GM18873 (cell line): Measurements from ENCODE around the gene AKAP13.

Source experiments
- ATAC-seq: cut with Tn5 transposase; IDR thresholded peaks from one replicate; pipeline ENCODE4 v1.9.1; 2021; ENCODE audit warnings: mild to moderate bottlenecking, moderate library complexity, moderate number of reproducible peaks; ENCODE audit not compliant: unreplicated experiment, low FRiP score

The AKAP13 gene

DNA sequence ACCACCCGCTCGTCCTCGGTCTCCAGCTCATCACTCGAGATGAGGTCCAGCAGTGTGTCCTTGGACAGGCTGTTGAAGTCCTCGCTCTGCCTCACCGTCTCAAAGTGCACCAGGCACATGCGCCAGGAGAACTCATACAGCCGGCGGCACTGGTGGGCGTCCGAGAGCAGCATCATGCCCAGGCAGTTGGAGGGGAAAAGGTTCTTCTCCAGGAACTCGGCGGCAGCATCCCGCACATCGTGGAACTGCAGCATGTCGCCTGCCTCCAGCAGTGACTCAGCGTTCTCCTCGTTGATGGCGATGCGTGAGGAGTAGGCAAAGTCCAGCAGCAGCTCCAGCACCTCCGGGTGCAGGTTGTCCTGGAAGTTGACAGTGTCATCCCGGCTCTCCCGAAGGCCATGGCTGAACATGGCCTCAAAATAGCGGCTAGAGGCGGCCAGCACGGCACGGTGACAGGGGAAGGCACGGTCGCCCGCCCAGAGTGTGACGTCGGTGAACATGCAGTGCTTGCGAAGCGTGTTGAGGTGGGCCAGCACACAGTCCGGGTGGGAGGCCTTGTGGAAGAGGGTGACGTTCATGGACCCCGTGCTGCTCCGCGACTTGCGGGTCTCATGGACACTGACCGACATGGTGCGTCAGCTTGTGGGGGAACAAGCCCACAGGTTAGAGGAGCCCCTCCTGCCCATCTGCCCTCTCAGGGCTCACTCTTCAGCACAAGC is 388.9 kb downstream of the AKAP13 start:
- no peak for ATAC-seq

DNA sequence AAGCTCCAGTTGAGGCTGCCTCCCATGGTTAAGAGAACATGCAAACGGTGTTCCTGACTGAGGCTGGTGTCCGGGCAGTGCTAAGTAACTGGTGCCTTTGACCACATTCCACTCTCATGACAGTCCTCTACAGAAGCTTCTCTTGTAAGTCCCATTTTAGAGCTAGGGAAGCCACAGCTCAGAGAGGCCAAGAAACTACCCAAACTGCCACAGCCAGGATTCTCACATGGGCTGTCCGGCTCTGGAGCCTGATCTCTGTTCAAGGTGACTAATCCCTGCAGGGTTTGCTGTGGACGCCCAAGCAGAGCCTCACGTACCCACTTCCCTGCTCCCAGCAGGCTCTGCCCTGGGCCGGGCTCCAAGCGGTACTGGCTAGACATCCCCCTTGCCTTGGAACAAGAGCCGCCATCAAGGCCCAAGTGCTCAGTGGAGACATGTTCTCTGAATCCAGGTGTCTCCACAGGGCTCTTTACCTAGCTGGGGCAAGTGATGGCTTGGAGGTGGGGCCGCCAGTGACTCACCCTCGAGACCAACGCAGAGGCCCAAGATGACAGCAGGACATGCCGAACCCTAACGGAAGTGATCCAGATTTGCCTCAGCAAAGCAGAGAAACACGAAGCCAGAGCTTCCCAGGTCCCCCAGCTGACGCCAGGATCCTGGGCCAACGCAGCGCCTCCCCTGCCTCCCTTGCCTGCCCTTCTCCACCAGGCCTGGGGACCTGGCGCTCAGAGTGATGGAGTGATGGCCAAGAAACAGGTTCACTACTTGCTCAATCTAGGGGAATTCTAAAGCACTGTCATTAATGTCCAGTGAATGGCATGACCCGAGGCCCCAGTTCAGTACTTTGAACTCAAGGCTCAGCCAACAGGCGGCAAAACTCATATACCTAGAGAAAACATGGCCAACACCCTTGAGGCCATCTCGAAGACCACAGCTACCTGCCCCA is 390.0 kb downstream of the AKAP13 start:
- no peak for ATAC-seq

DNA sequence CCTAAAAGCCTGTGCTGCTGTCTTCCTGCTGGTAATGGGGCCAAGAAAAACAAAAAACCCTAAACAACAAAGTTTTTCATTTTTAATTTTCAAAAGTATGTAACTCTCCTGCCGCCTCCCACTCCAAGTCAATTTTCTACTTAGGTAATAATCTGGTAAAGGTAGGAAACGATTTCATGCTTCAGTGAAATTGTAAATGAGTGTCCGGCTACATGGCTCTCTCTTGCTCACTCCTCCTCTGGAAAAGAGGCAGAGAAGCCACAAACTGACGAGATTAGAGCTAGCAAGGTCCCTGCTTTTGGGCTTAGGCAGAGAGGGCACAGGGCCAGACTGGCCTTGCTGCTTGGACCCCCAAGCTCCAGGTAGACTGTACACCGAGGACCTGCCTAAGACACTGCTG is 390.9 kb downstream of the AKAP13 start:
- no peak for ATAC-seq

DNA sequence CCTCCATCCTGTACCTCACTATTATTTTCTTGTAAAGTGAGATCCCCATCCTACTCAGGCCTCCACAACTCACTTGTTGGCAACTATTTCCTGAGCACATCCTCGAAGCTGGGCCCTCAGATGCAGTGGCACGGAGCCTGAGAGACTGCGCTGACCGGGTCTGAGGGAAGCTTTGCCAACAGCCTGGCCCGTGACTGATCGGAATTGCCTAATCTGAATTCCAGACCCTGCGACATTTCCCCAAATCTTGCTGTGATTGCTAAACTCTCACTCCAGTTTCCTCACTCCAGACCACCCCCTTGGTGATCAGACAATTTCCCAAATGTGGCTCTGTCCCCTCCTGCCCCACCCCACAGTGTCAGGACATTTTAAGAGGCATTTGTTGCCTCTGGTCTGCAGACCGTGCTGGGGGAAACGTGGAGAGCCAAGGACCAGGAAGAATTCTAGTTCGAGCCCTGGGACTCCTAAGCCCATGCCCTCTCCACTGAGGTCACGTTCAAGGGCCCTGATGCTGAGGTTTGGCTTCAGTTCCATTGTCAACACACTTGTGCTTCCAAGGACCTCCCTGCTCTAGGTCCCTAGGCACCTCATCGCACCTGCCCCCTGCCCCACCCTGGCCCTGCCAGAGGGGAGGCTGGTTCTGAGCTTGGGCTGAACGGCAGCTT is 391.5 kb downstream of the AKAP13 start:
- no peak for ATAC-seq

DNA sequence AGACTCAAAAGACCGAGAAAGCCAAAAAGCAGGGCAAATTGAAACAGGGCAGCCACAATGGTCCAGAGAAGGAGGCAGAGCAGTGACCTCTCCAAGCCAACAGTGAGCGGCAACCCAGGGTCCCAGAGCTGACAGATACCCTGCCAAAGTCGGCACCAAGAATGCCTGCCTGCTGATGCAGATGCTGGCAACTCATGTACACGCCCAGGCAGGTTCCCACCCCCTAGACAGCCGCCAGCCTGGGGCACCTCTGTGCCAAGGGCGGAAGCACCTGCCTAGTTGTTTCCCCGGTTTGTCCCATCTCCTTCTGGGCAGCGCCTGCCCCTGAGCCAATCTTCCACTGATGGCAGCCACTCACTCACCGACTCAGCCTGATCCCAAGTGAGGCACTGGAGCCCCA is 392.3 kb downstream of the AKAP13 start:
- no peak for ATAC-seq

DNA sequence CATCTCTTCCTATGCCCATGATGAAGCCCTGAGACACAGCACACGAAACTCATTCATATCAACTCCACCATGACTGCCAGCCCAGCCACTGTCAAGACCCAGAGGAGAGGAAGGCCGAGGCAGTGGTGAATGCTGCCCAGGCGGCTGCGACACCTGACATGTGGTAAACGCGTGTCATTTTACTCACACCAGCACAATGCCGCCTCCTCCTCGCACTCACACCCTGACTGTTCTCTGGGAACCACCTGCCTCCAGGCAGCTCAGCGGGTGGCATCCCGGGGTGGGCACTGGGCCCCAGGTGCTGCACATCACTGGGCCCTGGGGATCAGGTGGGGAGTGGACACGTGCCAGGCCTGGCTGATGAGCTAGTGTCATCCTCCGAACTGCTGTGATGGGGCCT is 392.8 kb downstream of the AKAP13 start:
- ATAC-seq = no peak

DNA sequence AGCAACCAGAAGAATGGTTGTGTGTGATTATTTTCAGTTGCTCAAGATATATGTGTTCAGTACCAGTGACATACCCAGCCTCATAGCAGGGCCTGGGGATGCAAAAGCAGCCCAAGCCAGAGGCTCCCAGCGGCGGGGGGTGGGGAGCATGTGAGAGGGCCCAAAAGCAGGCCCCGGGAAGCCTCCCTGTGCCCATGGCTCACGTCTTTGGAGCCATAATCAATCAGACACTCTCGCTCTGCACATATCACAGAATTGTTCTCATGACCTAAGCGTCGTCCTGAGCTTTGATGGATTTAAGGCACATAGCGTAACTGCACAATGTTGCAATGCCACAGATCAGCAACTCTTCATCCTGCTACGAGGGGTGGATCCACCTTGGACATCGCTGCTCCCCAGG is 393.6 kb downstream of the AKAP13 start:
- ATAC-seq = no peak

DNA sequence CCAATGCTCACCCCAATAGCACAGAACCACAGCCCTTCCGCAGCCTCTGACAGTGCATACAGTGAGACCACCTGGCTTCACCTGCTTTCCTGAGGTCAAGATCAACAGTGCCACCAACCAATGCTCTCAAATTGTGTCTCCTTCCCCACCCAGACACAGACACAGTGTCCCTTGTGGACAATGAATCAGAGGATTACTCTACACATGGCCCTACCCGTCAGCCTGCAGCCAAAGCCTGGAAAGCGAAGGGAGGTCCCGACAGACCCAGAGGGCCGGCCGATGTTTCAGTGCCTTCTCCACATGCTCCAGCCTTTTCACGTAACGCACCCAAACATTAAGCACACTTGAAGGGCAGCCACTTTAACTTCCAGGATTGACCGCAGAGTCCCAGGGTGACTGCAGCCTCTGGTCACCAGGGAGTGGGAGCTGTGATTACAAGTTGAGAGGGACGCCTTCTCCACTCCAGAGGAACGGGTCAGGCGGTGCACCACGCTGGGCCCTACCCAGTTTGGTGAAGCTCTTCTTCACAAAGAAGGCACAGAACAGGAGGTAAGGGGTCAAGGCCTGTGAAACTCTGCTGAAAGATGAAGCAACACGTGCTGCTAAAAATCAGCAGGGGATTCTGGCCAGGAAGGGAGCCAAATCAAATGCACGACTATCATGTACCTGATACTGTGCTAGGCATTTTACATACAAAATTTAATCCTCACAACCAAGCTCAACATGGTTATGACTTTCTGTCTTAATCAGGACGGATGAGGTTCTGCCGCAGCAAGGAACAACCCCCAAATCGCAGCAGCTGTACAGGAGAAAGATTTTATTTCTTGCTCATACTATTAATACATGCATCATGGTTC is 397.1 kb downstream of the AKAP13 start:
- no peak for ATAC-seq

DNA sequence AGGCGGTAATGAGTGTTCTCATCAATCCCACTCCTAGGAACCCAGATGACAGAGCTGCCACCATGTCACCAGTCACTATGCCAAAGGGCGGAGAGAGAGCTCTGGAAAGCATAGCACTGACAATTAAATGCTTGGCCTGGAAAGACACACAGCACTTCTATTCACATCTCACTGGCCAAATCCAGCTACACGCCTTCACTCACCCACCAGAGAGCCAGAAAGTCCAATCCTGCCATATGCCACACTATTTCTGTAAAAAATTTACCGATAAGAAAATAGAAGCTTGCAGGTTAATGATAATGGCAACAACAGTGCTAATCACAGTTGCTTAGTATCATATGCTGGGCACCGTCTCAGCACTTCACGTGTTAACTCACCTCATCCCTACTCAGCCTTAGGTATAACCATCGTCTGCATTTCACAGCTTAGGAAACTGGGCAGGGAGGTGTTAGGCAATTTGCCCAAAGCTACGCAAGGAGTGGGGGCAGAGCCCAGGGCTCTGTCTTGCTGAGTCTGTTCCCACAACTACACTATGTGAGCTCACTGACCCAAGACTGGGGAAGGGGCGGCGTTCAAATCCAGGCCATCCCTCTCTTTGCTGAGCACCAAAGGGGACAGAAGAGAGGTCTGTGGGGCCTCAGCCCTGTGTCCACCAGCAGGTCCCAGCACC is 397.8 kb downstream of the AKAP13 start:
- no peak for ATAC-seq

DNA sequence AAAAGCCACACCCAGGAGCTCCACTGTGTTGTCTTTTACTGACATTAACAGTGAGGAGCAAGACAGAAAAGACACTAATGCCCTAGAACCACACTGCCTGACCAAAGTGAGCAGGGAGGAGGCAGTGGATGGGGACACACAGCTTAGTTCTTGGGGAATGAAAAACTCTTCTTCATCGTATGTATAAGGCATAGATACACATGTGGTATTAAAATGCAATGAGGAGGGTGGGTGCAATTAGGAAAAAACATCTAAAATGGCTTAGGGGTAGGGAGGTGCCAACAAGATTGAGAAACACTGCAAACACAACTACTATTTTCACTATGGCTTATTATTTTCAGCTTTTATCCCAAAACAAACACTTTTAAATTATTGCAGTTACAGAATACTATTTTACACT is 398.8 kb downstream of the AKAP13 start:
- no peak for ATAC-seq

DNA sequence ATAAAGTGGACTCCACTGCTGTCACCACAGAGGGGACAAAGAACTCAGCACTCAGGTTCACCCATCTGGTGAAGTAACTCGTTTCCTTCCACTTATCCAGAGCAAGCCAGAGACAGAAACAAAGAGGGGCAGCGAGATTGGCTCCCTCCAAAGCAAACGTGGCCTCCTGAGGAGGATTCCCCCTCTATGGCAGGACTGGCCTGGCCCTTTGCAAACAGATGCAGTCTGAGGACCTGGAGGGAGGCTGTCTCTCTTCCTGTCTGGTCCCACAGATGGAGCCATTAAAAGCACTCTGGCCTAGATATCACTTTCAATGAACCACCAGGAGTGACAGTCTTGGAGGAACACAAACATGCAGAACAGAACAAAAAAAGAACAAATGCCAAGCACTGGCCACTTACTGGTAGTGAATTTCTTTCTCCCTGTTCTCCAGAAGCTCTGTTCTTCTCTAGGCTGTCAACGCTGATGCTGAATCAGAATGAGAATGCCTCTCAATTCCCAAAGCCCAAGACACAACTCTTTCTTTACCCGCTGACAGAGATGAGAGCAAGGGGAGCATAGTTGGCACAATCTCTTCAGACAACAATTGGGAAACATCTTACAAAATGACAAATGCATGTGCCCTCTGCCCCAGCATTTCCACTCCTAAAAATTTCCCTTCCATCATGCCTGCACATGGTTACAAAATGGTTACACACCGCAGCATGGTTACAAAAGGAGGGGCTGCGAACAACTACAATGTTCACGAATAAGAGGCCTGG is 400.0 kb downstream of the AKAP13 start:
- ATAC-seq = no peak

DNA sequence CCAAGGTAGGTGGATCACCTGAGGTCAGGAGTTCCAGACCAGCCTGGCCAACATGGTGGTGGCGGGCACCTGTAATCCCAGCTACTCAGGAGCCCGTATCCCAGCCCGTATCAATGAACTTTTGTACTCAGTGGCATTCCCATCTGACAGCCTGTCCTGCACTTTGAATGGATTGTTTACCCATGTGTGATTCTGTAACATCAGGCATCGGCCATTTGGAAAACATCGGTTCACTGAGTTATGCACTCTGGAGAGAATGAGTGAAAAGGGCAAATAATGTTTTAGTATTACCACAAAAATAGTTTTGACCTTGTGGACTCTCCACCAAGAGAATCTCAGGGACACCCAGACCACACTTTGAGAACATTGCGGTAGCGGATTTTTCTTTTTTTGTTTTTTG is 400.7 kb downstream of the AKAP13 start:
- no peak for ATAC-seq

DNA sequence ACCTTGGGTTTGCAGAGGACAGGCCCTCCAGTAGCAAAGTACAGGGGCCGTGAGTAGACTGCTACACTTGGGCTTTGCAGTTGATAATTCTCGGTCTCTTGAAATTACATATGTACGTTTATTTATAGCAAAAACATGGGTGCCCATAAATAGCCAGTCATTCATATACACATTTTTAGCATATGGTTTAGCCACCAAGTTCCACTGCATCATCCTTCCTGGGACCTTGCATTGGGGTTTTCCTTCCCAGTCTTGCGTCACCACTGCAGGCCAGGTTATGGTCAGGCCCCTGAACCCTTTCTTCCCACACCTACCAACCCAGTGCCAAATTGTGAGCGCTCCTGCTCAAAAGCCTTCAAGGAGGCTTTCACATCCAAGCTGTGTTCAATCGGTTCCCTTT is 401.7 kb downstream of the AKAP13 start:
- ATAC-seq = no peak

DNA sequence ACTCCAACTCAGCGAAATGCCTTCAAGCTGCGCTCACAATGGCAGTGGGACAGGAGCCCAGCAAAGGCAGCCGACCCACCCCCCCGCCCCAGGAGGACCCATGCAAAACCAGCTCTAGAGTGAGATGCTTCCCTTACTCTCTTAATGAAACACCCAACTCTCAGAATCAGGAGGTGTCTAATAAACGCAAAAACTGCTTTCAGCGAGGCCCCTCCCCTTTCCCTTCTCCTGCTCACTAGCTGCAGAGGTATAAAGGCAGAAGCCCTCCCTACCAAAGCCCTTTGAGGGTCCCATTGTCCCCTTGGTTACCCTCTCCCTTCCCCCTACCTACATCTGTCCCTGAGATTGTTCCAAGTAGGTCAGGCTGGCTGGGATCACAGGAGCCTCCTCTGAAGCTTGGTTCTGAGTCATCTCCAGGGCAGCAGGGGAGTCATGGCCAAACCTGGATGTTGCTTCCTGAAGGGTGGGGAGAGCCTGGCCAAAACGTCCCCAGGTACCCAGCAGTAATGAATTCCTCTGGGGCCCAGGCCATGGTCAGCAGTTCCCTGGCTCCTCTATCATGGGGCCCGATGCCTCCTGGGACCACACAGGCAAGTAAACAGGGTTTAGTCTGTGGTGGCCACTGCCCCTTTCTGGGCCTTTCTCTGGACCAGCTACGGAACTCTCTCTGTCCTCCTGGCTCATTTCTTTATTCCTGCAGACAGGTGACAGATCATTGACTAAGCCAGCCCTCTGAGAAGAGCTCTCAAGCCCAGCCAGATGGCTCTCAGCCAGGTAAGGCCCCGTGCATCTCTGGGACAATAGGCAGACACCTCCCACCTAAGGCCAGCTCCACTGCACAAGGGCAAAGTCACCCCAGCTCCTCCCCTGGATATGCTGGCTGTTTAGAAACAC is 405.7 kb downstream of the AKAP13 start:
- no peak for ATAC-seq

DNA sequence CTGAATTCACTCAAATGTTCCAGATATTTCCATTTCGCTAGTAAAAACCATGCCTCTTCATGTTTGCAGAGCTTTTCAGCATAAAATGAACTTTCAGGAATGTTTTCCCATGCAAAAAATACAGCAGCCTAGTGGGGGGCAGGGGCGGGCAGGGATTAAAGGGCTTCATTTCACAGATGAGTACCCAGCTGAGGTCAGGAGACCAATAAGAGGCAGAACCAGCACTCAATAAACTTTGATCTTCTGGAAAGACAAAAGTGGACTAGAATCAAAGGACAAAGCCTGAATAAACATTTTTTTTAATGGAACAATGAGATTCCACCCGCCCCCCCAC is 406.3 kb downstream of the AKAP13 start:
- ATAC-seq = no peak

DNA sequence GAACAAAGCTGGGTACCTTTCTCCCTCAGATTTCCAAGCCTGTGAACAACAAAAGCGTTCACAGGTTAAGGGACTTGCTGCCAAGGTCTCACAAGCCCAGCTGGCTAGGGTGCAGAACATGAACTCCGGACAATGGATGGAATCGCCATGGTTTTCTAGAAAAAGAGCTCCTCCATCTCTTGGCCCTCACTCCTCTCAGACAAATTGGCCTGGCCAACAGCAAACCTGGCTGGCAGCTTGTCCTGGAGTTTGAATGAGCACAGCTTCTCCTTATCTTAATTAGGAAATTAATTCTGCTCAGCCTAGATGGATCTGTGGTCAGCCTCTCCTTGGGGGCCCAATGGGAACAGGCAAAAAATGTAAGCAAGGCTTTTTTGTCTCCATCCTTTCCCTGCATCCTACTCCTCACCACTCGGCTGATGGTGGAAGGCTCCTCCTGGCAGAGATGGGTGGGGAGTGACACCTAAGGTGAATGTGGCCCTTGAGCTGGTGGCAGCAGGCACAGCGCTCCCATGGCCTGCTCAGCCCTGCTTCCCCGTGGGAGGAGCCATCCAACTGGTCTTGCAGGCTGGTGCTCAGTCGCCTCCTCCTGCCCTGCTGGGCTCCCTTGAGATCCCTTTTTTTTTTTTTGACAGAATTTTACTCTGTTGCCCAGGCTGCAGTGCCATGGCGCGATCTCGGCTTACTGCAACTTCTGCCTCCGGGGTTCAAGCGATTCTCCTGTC is 408.5 kb downstream of the AKAP13 start:
- ATAC-seq = no peak

DNA sequence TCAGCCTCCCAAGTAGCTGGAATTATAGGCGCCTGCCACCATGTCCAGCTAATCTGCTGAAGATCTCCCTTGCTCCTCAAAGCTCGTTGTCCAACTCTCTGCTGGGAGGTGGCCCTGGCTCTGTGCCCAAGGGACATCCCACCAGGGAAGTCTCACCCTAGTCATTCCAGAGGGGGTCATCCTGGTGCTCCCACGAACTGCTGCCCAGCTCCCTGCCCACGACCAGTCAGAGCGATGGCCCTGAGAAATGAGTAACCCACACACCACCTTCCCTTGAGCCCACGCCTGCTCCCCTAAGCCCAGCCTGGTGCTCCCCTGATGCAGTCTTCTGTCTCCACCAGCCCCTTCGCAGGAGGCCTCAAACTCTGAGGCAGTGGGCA is 409.1 kb downstream of the AKAP13 start:
- no peak for ATAC-seq
